A549 (cell line): ENCODE measurements around the gene PLAGL2. TPM values are rescaled to one million over a fixed set of nuclear protein-coding genes. Genes with fewer than 3 reads are reported as not detected.

Source experiments
- ATAC-seq, 2 experiments: fragments of 200-7000 bp in 1 of 2; fragments of >200 bp in 1 of 2; cut with Nextera tagmentation in 1 of 2; cut with Tn5 transposase in 1 of 2; 3 replicates each; pipeline versions ENCODE4 v1.8.0 to v1.9.1; 2018 to 2020; ENCODE audit warnings: mild to moderate bottlenecking in 1 of 2, moderate library complexity in 1 of 2
- CTCF ChIA-PET: fragments of 300-600 bp; sonication (Branson Sonifier 250); formaldehyde crosslinking; extraction: SDS; loops from one replicate; lab custom pipeline; 2021; ENCODE audit warnings: antibody characterized with exemption, inconsistent platforms; lab: Yijun Ruan, JAX
- POLR2A ChIA-PET: fragments of 350-600 bp; formaldehyde crosslinking; extraction: SDS; loops from one replicate; lab custom pipeline; 2021; ENCODE audit warnings: antibody characterized with exemption, inconsistent platforms; lab: Yijun Ruan, JAX
- DNase-seq, 2 experiments: peaks; one replicate each; pipeline versions ENCODE4 v3.0.0 to v3.0.0-alpha.2; 2011 to 2016; ENCODE audit warnings: low read depth in 1 of 2, low spot score in 1 of 2
- FAIRE-seq: peaks from 2 replicates; lab custom pipeline; 2011; peaks lifted over from hg19 to GRCh38; lab: Jason Lieb, UNC
- H3K27ac ChIP-seq, 2 experiments: fragments of >200 bp; sonication (Bioruptor Twin); formaldehyde crosslinking; 3 replicates each; pipeline ENCODE4 v1.5.1; 2016 to 2017
- H3K4me1 ChIP-seq: fragments of >200 bp; sonication (Bioruptor Twin); formaldehyde crosslinking; 3 replicates; pipeline ENCODE4 v1.6.1; 2016
- H3K4me2 ChIP-seq: fragments of >200 bp; sonication (Bioruptor Twin); formaldehyde crosslinking; 3 replicates; pipeline ENCODE4 v1.6.1; 2016
- H3K4me3 ChIP-seq: fragments of >200 bp; sonication (Bioruptor Twin); formaldehyde crosslinking; 3 replicates; pipeline ENCODE4 v1.5.1; 2016
- H3K9me3 ChIP-seq: fragments of >200 bp; sonication (Bioruptor Twin); formaldehyde crosslinking; 3 replicates; pipeline ENCODE4 v1.6.1; 2016
- FOXS1 ChIP-seq: fragments of 250-450 bp; sonication (Bioruptor Pico); IDR thresholded peaks from 2 replicates; pipeline ENCODE4 v1.5.0; 2020; ENCODE audit warnings: mild to moderate bottlenecking, moderate library complexity
- HEYL ChIP-seq: fragments of 250-450 bp; sonication (Bioruptor Pico); IDR thresholded peaks from 2 replicates; pipeline ENCODE4 v1.8.0; 2021; ENCODE audit warnings: mild to moderate bottlenecking, moderate library complexity
- MYC ChIP-seq: IDR thresholded peaks from 2 replicates; pipeline ENCODE4 v1.6.1; 2012; ENCODE audit warnings: mild to moderate bottlenecking, inconsistent platforms, low read length, improper control_type of control experiment, borderline replicate concordance
- POLR2AphosphoS2 ChIP-seq: conservative IDR thresholded peaks from 2 replicates; pipeline ENCODE4 v1.6.1; 2012; ENCODE audit warnings: low read length, improper control_type of control experiment, inconsistent platforms
- SMC3 ChIP-seq: fragments of >200 bp; sonication (Bioruptor Twin); formaldehyde crosslinking; IDR thresholded peaks from 3 replicates; pipeline ENCODE4 v1.6.1; 2018; ENCODE audit warnings: inconsistent platforms
- SREBF2 ChIP-seq: fragments of 450-650 bp; IDR thresholded peaks from 2 replicates; pipeline ENCODE4 v1.6.1; 2014; ENCODE audit warnings: mild to moderate bottlenecking, moderate library complexity
- TFCP2L1 ChIP-seq: fragments of 250-450 bp; sonication (Bioruptor Pico); IDR thresholded peaks from 2 replicates; pipeline ENCODE4 v1.5.0; 2021; ENCODE audit warnings: mild to moderate bottlenecking
- ZC3H11A ChIP-seq: fragments of 450-650 bp; IDR thresholded peaks from 2 replicates; pipeline ENCODE4 v1.6.1; 2014; ENCODE audit warnings: antibody characterized with exemption, mild to moderate bottlenecking
- WGBS: methylation state at CpG from one replicate; pipeline ENCODE4 v1.1.6; 2017; ENCODE audit errors: missing lambda C conversion rate; 5-methylcytosine and 5-hydroxymethylcytosine counted together
- polyA plus RNA-seq, 4 experiments: library from polyadenylated mRNA; depleted of rRNA in 3 of 4; stranded (reverse); fragments of >200 nt; fragmentation: RNase III in 1 of 4; extraction: RNeasy Plus Mini Kit Qiagen cat#74134 plus additional on column Dnase treatment in 1 of 4; gene quantifications; 2 replicates in 3 of 4; 3 replicates in 1 of 4; pipeline ENCODE4 v1.2.3, GENCODE V29; 2011 to 2017
- TF ChIP-seq, protein P1 (sequence below): fragments of >200 bp; sonication (Bioruptor Twin); formaldehyde crosslinking; IDR thresholded peaks from 2 replicates; pipeline ENCODE4 v1.6.1; 2016
- TF ChIP-seq, protein P2 (sequence below): fragments of 200-600 bp; sonication (generic); IDR thresholded peaks from 2 replicates; pipeline ENCODE4 v1.6.1; 2016; ENCODE audit warnings: antibody characterized with exemption, mild to moderate bottlenecking, moderate library complexity
- TF ChIP-seq, protein P3 (sequence below): fragments of 250-450 bp; sonication (Bioruptor Pico); IDR thresholded peaks from 2 replicates; pipeline ENCODE4 v1.5.0; 2021; ENCODE audit warnings: mild to moderate bottlenecking, moderate library complexity, borderline replicate concordance

Gene PLAGL2
- polyA plus RNA-seq, 2 of the 4 experiments (the other 2 are of a cell fraction): 6.1 to 9.0 TPM

DNA sequence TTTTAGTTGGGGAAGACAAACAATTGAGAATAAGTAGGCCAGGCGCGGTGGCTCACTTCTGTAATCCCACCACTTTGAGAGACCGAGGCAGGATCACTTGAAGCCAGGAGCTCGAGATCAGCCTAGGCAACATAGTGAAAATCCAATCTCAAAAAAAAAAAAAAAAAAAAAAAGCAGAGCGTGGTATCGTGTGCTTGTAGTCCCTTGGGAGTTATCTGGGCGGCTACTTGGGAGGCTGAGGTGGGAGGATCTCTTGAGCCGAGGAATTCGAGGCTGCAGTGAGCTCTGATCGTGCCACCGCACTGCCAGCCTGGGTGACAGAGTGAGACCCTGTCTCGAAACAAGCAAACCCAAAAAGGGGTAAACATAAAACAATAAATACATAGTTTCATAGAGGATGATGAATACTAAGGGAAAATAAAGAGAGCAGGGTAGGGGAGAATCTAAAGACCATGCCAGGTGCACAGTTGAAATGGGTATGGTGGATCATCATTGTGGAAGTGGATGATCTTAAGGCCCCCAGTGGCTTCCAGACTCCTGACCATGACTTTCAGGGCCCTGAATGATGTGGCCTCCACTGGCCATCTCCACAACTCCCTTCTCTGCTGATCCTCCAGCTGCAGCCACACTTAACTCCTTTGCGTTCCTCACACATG, 1.1 kb upstream of the PLAGL2 start (continued):
- TF ChIP-seq, protein P1, sequence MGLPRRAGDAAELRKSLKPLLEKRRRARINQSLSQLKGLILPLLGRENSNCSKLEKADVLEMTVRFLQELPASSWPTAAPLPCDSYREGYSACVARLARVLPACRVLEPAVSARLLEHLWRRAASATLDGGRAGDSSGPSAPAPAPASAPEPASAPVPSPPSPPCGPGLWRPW: no peak
- TF ChIP-seq ZC3H11A: no peak

DNA sequence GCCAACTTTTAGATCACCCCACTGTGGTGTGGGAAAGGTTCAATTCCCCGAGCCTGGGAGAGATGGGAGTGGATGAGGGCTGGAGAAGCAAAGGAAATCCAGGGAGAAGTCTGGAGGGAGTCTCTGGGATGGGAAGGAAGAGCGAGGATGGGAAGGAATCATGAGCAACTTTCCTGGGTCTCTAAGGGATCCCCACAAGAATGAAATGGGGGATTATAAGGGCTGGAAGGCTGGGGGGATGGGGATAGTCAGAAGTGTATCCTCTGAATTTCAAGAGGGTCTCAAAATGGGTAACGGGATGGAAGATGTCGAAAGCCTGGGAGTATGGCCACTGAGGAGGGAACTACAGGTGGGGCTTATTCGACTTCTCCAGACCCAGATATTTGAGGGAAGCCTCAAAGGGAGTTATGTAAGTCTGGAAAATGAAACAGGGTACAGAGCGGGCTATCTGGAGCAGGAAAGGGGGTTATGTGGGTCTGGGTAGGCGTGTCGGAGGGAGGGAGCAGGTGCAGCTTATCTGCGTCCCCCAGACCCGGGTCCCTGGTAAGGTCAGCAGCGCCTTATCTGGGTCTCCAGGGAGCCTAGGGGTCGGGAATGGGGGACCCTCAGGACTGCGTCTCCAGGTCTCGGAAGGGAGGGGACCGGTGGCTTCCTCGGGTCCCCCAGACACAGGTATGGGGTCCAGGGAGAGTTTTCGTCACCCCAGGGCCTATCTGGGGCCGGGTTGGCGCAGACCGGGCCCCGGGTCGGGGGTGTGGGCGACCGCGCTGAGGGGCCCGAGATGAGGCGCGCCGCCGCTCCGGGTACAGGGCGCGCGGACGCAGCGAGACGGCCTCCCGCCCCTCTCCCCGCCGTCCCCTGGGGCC, 550 bp downstream of the PLAGL2 start:
- no peak for FAIRE-seq
- Histone ChIP-seq H3K9me3 (no peaks in the 10 kb centered on the region), H3K4me2 (peak overlapping the region; percentile 88), H3K4me1 (peaks cover 30% of the 10 kb centered on the region), H3K27ac (peak overlapping the region; percentile 98 to 100), H3K4me3 (peak overlapping the region; percentile 92)
- CTCF ChIA-PET: no interaction called here
- POLR2A ChIA-PET: no interaction called here
- WGBS: 5% methylated on average over 15 of the region's 40 CpGs
- peak in 1 of 2 experiments; percentile 3; a peak in 2 of 6 replicates for ATAC-seq
- TF ChIP-seq TFCP2L1 (CRISPR knock-in tag): no peak
- TF ChIP-seq, protein P2, sequence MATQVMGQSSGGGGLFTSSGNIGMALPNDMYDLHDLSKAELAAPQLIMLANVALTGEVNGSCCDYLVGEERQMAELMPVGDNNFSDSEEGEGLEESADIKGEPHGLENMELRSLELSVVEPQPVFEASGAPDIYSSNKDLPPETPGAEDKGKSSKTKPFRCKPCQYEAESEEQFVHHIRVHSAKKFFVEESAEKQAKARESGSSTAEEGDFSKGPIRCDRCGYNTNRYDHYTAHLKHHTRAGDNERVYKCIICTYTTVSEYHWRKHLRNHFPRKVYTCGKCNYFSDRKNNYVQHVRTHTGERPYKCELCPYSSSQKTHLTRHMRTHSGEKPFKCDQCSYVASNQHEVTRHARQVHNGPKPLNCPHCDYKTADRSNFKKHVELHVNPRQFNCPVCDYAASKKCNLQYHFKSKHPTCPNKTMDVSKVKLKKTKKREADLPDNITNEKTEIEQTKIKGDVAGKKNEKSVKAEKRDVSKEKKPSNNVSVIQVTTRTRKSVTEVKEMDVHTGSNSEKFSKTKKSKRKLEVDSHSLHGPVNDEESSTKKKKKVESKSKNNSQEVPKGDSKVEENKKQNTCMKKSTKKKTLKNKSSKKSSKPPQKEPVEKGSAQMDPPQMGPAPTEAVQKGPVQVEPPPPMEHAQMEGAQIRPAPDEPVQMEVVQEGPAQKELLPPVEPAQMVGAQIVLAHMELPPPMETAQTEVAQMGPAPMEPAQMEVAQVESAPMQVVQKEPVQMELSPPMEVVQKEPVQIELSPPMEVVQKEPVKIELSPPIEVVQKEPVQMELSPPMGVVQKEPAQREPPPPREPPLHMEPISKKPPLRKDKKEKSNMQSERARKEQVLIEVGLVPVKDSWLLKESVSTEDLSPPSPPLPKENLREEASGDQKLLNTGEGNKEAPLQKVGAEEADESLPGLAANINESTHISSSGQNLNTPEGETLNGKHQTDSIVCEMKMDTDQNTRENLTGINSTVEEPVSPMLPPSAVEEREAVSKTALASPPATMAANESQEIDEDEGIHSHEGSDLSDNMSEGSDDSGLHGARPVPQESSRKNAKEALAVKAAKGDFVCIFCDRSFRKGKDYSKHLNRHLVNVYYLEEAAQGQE: no peak
- TF ChIP-seq FOXS1: no peak
- TF ChIP-seq SMC3: no peak
- TF ChIP-seq HEYL (CRISPR knock-in tag): no peak
- TF ChIP-seq, protein P3, sequence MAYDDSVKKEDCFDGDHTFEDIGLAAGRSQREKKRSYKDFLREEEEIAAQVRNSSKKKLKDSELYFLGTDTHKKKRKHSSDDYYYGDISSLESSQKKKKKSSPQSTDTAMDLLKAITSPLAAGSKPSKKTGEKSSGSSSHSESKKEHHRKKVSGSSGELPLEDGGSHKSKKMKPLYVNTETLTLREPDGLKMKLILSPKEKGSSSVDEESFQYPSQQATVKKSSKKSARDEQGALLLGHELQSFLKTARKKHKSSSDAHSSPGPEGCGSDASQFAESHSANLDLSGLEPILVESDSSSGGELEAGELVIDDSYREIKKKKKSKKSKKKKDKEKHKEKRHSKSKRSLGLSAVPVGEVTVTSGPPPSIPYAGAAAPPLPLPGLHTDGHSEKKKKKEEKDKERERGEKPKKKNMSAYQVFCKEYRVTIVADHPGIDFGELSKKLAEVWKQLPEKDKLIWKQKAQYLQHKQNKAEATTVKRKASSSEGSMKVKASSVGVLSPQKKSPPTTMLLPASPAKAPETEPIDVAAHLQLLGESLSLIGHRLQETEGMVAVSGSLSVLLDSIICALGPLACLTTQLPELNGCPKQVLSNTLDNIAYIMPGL (CRISPR knock-in tag): no peak
- DNase-seq: peak in 1 of 2 experiments; percentile 18

DNA sequence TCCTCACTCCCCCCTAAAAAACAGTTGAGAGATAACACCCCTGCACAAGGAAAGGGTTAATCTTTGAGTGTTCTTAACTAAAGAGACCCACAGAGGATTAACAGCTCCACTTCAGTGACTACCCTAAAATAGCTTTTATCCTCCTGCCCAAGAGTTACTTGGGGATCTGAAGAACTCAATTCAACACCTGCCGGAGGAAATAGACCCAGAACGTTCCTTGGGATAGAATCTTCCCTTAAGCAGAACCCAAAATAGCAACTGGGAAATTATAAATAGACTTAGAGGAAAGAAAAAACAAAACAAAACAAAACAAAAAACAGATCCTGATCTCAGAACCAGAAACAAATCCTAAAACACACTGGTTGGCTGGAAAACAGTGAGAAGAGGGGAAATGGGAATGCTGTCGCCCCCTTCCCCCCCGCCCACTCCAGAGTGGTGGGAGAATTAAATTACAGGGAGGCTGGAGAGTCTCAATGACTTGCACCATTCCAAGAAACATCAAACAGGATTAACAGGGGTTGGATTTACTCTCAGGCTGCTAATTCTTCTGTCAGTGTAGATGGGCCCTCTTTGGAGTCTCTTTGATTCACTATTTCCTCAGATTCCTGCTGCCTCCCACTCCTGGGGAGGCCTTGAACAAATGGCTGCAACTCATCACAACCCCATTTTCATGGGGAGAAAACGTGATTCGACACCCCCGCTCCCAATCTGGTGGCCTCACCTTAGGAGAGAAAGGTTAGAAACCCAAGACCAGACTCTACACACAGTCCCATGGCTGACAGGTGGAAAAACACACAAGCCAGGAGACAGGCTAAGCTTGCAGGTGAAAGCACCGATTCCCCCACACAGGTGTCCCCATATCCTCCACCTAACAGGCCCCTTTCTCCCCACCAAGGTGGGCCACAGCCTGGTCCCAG, 1.4 kb downstream of the PLAGL2 start:
- ATAC-seq: no peak

More for the DNA sequence above, 1.4 kb downstream of the PLAGL2 start:
- H3K4me2 ChIP-seq: peak overlapping the region; percentile 88
- no peak for TF ChIP-seq POLR2AphosphoS2
- no peak for TF ChIP-seq SREBF2
- TF ChIP-seq MYC: no peak
- TF ChIP-seq, all 56 proteins: peak for 0
- 77% methylated on average over 8 of the region's 8 CpGs for WGBS
- DNase-seq (no peak), FAIRE-seq (no peak)
- POLR2A ChIA-PET: no interaction called here
- CTCF ChIA-PET: interaction anchor here (0.6 to 1.2 kb wide), 3 partner anchors 10 to 257 kb away, joined by 3 to 6 read pairs (median 3); no protein-coding TSS in a partner anchor
- no peaks in the 10 kb centered on the region for H3K9me3 ChIP-seq
- H3K27ac ChIP-seq: peak overlapping the region; percentile 98 to 100
- H3K4me3 ChIP-seq: peak overlapping the region; percentile 92
- peaks cover 30% of the 10 kb centered on the region for H3K4me1 ChIP-seq
